NOMO-1 treated with DMSO at 0.1 percent for 48 hours (cell line): Measurements from ENCODE around the gene SEPTIN10.

Experiments used
- DNase-seq: peaks from one replicate; lab custom pipeline; 2025; ENCODE audit not compliant: unreplicated experiment; lab: John Stamatoyannopoulos, UW

The SEPTIN10 gene

GRCh38 chr2:109501461-109501860 lies 112.3 kb downstream of the SEPTIN10 start:
- DNase-seq, result no peak

GRCh38 chr2:109500910-109501309 lies 112.9 kb downstream of the SEPTIN10 start:
- no peak for DNase-seq

- no peak for DNase-seq
These were observed 114.2 kb downstream of the SEPTIN10 start for GRCh38 chr2:109499566-109499965.

GRCh38 chr2:109498906-109499305 lies 114.9 kb downstream of the SEPTIN10 start:
- DNase-seq, result no peak

GRCh38 chr2:109497911-109498870 lies 115.6 kb downstream of the SEPTIN10 start:
- no peak for DNase-seq

- DNase-seq, result no peak
These were observed 116.3 kb downstream of the SEPTIN10 start for GRCh38 chr2:109497463-109497862.

GRCh38 chr2:109494351-109494750 lies 119.4 kb downstream of the SEPTIN10 start:
- no peak for DNase-seq

- no peak for DNase-seq
These were observed 120.4 kb downstream of the SEPTIN10 start for GRCh38 chr2:109493176-109493935.
